C4-2B (cell line): ENCODE data around the gene E2F1.

ENCODE experiments used
- H3K27ac ChIP-seq: fragments of 450-650 bp; 2 replicates; pipeline ENCODE4 v1.5.1; 2017
- ZFX ChIP-seq: fragments of 450-650 bp; IDR thresholded peaks from 2 replicates; pipeline ENCODE4 v1.6.1; 2017
- TF ChIP-seq, protein P1 (sequence below): fragments of 450-650 bp; conservative IDR thresholded peaks from 2 replicates; pipeline ENCODE4 v1.5.1; 2017; ENCODE audit warnings: mild to moderate bottlenecking

E2F1 gene

GRCh38 chr20:33667676-33668465, 18.3 kb downstream of the E2F1 start:
- H3K27ac ChIP-seq, result peak overlapping the region; percentile 97
- no peak; the same call in 1 of the 2 replicates for TF ChIP-seq ZFX
- TF ChIP-seq, protein P1, sequence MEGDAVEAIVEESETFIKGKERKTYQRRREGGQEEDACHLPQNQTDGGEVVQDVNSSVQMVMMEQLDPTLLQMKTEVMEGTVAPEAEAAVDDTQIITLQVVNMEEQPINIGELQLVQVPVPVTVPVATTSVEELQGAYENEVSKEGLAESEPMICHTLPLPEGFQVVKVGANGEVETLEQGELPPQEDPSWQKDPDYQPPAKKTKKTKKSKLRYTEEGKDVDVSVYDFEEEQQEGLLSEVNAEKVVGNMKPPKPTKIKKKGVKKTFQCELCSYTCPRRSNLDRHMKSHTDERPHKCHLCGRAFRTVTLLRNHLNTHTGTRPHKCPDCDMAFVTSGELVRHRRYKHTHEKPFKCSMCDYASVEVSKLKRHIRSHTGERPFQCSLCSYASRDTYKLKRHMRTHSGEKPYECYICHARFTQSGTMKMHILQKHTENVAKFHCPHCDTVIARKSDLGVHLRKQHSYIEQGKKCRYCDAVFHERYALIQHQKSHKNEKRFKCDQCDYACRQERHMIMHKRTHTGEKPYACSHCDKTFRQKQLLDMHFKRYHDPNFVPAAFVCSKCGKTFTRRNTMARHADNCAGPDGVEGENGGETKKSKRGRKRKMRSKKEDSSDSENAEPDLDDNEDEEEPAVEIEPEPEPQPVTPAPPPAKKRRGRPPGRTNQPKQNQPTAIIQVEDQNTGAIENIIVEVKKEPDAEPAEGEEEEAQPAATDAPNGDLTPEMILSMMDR, result peak; percentile 96

DNA sequence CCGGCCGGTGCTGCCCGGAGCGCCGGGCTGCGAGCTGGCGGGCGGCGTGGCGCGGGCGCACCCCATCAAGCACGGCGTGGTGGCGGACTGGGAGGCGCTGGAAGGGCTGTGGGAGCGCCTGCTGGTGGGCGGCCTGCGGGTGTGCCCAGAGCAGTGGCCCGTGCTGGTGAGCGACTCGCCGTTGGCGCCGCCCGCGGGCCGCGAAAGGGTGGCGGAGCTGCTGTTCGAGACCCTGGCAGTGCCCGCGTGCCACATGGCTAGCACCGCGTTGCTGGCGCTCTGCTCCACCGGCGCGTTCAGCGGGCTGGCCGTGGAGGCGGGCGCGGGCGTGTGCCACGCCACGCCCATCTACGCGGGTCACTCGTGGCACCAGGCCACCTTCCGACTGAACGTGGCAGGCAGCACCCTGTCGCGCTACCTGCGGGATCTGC, 18.9 kb downstream of the E2F1 start:
- TF ChIP-seq, protein P1, result no peak
- TF ChIP-seq ZFX, result peak; percentile 71; the same call in 1 of the 2 replicates
- peak overlapping the region; percentile 97 for H3K27ac ChIP-seq

- peak within 1 kb of the TSS; percentile 97 for H3K27ac ChIP-seq
- TF ChIP-seq, protein P1, result no peak
- TF ChIP-seq ZFX, result no peak; the same call in 1 of the 2 replicates
Measured at GRCh38 chr20:33666293-33667244, 19.6 kb downstream of the E2F1 start, which contains the start of gene ACTL10. TSS of gene ACTL10 (plus strand) at chr20:33666943. CDS start at chr20:33667498, 555 bp downstream.

- H3K27ac ChIP-seq, result peak overlapping the region; percentile 97; the same call in 1 of the 2 replicates
- TF ChIP-seq ZFX, result no peak
Measured at GRCh38 chr20:33664762-33665144, 21.4 kb downstream of the E2F1 start.

- H3K27ac ChIP-seq, result peak overlapping the region; percentile 97
- TF ChIP-seq, protein P1, result no peak
- no peak for TF ChIP-seq ZFX
Measured at GRCh38 chr20:33664085-33664761, 22.0 kb downstream of the E2F1 start.

GRCh38 chr20:33663161-33664084, 22.8 kb downstream of the E2F1 start:
- peak overlapping the region; percentile 97 for H3K27ac ChIP-seq
- TF ChIP-seq, protein P1, result no peak
- TF ChIP-seq ZFX, result no peak; the same call in 1 of the 2 replicates
